T-helper 9 cell (primary cell): ENCODE results near the gene OSTN.
"Not testable (repeated sequence)": the region's sequence is repeated elsewhere in the genome, so short reads cannot be mapped to it uniquely, and the experiment has no call there.

Source experiments
- DNase-seq: peaks from one replicate; pipeline ENCODE4 v3.0.0-alpha.2; 2020
- total RNA-seq, 2 donors: gene quantifications; one replicate each; lab custom pipeline; 2026; lab: John Stamatoyannopoulos, UW

OSTN gene, protein sequence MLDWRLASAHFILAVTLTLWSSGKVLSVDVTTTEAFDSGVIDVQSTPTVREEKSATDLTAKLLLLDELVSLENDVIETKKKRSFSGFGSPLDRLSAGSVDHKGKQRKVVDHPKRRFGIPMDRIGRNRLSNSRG
- total RNA-seq, result 0 reads per million in 2 donors

DNA sequence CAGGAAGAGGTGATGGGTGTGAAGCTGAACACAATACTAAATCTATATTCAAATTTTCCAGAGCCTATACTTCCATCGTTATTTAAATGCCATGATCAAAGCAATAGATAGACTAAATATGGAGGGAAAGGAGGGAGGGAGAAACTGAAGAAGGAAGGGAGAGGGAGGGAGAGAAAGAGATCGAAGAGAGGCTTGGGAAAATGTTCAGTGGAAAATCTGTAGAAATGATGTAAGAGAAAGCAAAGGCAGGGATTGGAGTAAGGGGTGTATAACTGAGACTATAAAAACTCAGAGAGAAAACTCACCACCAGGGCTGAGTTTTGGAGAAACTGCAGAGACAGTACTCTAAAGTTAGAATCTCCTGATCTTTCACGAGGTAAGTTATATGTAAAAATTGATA is at the start of gene OSTN:
Gene OSTN, plus strand, starts transcription at position 310 of the 400 bp plus-strand sequence. CDS start 13,292 bp downstream, outside the sequence.
- DNase-seq, result no peak

DNA sequence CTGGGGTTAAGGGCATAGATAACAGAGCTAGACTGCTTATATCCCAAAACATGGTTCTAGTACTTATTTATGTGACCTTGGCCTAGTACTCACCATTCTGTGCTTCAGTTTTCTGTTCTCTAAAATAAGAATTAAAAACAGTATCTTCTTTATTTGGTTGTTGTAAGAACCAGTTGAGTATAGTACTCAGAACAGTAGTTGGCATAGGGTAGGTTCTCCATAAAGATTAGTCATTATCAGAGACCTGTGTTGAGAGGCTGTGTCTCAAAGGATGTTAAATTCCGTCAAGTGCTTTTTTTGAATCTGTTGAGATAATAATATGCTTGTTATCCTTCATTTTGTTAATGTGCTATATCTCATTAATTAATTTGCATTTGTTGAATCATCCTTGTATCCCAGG is 47.4 kb upstream of the OSTN start:
- no peak for DNase-seq

DNA sequence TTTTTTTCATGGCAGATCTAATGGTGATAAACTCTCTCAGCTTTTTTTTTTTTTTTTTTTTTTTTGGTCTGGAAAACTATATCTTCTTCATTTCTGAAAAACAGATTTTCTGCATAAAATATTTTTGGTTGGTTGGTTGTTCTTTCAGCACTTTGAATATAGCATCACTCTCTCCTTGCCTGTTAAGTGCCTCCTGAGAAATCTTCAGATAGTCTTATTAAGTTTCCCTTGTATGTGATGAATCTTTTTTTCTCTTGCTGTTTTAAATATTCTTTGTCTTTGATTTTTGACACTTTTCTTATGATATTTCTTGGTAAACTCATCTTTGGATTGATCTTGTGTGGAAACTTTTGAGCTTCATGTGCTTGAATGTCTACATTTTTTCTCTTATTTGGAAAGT is 44.2 kb upstream of the OSTN start:
- no peak for DNase-seq

DNA sequence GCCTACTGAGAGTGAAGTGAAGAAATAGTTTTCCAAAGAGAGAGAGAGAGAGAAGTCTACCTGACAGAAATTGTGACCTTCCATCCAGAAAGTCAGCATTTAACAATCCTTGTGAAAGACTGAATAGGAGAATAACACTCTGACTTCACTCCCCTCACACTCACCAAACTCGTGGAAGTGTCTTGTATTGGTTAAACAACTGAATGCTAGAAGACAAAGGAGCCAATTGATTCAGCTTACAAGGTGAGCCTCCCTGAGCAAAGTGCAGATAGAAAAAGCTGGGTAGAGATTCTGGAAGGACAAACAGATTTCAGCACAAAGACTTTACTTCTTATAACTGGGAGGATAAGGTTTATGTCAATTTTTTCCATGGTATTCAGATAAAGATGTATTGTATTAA is 40.8 kb upstream of the OSTN start:
- DNase-seq, result no peak

DNA sequence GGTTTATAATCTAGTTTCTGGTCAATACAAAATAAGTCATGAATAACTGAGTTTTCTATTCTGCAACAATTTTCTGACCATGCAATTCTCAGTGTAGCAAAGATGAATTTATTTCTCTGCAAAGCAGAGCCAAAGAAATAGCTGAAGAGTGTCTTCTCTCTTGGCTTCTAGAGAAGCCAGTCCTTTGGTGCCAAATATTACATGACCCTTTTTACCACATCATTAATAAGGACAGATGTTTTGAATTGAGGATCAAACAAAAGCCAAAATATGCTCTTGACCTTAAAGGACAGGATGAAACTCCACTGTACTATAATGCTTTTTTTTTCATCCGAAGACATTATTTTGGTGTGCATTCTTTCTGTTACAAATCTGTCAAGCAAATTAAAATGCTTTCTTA is 40.2 kb upstream of the OSTN start:
- no peak for DNase-seq

DNA sequence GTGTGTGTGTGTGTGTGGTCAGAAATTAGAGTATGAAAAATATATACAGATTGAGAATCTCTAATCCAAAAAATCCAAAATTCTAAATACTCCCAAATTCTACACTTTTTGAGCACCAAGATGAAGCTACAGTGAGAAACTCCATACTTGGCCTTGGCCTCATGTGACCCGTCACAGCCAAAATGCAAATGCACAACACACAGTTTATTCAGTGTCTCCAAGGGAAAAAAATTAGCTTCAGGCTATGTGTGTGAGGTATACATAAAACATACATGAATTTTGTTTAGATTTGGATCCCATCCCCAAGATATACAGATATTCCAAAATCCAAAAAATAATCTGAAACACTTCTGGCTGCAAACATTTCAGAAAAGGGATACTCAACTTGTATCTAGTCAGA is 33.2 kb upstream of the OSTN start:
- DNase-seq, result no peak

DNA sequence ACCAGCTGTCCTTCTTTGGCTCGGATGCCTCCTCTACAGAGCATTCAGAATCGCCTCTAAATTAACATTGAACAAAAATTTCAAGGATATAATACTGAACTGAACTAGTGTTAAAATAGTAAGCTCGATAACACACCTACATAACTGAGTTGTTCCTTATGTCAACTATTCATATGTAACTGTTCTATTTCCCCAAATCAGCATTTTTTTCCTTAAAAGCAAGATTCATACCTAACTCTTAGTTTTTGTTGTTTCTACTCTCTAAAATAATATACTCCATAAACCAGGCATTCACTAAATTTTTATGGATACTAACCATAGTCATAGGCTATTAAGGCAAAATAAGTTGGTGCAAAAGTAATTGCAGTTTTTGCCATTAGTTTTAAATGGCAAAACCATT is 32.7 kb upstream of the OSTN start:
- no peak for DNase-seq

DNA sequence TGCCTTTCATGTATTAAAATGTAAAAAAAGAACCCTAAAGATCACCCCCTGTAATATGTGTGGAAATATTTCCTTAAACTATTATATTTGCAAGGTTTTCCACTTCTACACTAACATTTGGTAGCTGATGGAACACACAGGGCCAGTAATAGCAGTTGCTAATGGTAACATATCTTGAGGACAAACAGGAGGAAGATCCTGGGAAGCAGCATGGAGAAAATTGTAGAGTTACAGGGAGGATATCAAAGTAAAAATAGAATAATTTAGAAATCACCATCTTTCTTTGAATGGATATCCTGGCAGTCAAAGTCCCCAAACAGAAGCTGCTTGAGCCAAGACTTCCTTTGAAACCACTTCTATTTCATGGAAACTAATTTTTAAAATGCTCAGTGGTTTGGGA is 29.5 kb upstream of the OSTN start:
- DNase-seq, result no peak

DNA sequence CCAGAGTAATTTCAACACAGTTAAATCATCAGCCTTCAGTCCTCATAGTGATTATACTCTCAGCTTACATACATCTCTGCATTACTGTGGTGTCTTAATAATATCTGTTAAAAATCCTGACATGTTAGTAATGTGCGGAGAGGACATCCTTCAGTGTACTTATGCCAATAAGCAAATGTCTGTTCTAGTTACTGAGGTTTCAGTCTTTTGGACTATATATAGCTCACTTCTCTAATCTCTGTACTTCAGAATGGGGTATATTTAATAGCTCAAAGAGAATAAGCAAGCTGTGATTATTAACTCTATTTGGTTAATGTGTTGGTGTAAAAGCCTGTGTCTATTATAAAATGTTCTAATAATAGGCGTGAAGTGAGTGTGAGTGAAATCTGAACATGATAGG is 28.9 kb upstream of the OSTN start:
- no peak for DNase-seq

DNA sequence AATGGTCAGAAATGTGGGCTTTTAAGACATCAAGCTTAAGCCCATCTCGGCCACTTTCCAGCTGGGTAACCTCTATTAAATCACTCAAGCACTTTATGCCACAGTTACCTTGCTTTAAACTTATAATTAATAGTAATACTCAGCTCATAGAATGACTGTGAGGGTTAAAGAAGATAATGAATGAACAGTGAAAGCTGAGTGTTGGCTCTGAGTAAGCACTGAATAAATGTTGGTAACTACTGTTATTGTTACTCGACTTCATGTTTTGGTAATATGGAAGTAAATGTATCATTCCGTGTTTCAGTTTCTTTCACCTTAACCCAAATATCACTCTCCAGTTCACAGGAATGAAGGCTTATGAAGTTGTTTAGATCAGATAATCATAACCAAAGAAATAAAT is 23.9 kb upstream of the OSTN start:
- no peak for DNase-seq

DNA sequence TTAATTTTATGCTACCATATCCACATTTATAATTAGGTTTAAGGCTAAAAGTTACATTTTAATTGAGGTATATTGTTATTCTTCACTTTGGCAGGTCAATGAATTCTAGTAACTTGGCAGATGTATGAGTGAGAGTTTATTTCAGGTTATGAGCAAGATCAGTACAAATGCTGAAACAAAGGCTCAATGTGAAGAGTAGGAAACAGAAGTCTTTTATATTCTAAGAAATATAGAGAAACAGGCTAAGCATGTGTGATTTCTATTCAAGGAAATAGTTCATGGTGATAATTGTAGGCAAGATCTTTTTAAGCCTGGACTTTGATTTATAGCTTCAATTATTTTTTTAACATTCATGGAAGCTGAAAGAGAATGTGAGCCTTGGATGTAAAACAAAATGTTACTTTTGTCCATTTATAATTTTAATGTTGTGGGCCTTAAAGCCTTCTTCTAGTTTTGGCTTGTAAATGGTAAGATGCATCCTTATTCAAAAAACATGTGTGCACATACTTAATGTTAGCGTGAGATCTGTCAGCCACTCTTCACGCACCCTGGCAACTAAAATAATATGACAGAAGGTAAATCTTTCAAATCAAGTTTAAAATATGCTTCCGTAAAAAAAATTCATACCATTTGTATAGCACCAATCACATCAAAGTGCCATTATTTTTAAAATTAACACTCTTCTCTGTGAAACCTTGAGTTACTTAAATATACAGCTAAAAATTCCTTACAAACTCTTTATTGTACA is 22.8 kb upstream of the OSTN start:
- DNase-seq, result no peak

DNA sequence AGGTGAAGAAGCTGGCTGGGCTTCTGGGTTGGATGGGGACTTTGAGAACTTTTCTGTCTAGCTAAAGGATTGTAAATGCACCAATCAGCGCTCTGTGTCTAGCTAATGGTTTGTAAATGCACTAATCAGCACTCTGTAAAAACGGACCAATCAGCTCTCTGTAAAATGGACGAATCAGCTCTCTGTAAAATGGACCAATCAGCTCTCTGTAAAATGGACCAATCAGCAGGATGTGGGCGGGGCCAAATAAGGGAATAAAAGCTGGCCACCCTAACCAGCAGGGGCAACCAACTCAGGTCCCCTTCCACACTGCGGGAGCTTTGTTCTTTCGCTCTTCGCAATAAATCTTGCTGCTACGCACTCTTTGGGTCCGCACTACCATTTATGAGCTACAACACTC is 13.7 kb upstream of the OSTN start:
- DNase-seq, result not testable (repeated sequence)

DNA sequence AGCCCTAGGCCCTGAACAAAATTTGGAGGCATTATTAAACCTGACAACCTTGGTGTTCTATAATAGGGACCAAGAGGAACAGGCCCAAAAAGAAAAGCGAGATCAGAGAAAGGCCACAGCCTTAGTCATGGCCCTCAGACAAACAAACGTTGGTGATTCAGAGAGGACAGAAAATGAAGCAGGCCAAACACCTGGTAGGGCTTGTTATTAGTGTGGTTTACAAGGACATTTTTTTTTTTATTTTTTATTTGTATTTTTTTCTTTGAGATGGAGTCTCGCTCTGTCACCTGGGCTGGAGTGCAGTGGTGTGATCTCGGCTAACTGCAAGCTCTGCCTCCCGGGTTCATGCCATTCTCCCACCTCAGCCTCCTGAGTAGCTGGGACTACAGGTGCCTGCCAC is 10.8 kb upstream of the OSTN start:
- not testable (repeated sequence) for DNase-seq

DNA sequence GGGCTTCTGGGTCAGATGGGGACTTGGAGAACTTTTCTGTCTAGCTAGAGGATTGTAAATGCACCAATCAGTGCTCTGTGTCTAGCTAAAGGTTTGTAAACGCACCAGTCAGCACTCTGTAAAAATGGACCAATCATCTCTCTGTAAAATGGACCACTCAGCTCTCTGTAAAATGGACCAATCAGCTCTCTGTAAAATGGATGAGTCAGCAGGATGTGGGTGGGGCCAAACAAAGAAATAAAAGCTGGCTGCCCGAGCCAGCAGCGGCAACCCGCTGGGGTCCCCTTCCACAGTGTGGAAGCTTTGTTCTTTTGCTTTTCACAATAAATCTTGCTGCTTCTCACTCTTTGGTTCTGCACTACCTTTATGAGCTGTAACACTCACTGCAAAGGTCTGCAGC is 6.8 kb upstream of the OSTN start:
- DNase-seq, result not testable (repeated sequence)

DNA sequence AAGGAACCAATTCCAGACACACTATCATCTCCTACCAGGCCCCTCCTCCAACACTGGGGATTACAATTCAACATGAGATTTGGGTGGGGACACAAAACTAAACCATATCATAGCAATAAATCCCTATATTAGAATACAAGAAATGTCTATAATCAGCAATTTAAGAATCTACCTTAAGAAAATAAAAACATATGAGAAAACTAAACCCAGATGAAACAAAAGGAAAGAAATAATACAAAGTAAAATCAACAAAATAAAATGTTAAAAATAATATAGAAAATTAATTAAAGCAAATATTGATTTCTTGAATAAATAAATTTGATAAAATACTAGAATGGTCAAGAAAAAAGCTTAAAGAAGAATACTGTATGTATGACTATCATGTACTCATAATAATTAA is 6.1 kb upstream of the OSTN start:
- no peak for DNase-seq

DNA sequence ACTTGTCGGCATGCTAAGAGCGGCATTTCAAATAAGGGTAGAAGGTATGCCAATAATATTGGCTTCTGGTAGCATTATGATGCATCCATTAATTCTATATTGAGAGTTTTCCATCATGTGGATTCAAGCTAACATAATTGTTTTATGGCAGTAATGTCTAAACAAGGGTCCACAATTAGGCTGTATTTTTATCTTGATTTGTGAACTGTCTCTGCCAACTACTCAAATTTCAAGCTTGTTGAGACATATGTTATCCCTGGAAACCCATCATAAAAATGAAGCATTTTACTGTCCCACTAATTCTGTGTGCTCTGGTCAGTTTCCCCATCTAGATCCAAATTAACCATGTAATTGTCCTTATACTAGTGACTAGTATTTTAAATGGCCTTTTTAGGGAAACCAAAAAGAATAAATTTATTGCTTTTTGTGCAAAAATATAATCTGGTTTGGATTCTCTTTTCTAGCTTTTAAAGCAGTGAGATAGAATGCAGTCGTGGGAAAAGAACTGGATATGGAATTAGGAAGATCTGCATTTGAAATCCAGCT is 1.2 kb upstream of the OSTN start:
- no peak for DNase-seq

DNA sequence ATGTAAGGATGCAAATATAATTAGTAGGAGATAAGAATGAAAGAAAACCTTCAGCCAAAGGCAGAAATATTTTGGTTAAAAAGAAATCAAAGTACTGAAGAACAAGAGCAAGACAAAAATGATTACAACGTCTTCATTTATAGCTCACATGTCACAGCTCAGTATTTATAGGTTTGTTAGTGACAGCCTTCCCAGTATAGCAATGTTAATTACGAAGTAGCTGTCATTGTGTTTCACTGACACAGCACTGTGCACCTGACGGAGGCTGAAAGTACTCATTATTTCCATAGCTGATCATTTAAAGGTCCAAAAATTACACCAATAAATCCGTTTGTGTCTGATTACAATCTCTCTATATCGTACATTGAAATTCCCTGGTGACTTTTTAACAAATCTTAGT is 561 bp upstream of the OSTN start:
- DNase-seq, result no peak

DNA sequence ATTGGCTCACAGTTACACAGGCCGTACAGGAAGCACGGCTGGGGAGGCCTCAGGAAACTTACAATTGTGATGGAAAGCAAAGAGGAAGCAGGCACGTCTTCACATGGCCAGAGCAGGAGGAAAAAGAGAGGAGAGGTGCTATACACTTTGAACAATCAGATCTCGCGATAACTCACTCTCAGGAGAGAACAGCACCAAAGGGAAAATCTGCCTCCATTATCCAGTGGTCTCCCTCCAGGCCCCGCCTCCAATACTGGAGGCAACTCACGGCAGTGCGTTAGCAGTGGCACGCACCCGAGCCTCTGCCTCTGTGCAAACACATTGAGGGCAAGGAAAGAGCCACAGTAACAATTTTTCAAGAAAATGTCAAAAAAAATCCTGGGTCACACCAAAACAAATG is 11.0 kb downstream of the OSTN start:
- no peak for DNase-seq

DNA sequence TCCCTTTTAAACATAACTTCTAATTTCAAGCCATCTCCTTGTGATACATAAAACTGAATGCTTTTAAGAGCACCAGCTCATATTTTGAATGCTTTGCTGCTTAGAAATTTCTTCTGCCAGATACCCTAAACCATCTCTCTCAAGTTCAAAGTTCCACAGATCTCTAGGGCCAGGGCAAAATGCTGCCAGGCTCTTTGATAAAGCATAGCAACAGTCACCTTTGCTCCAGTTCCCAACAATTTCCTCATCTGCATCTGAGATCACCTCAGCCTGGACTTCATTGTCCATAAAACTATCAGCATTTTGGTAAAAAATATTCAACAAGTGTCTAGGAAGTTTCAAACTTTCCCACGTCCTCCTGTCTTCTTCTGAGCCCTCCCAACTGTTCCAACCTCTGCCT is 17.5 kb downstream of the OSTN start:
- no peak for DNase-seq

DNA sequence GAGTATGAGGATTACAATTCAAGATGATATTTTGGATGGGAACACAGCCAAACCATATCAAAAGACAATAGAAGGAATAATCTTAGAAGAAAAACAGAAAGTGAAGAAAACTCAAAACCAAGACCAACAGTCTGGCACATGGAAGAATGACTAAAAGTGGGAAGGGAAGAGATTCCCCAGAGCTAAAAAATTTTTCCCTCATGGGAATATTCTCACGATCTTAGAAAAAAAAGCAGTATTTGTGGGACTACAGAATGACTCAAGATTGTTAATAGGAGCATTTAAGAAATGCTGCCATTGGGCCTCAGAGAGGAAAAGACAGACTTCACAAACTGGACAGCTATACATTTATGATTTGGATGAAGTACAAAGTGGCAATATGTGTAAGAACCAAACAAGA is 18.3 kb downstream of the OSTN start:
- DNase-seq, result no peak

DNA sequence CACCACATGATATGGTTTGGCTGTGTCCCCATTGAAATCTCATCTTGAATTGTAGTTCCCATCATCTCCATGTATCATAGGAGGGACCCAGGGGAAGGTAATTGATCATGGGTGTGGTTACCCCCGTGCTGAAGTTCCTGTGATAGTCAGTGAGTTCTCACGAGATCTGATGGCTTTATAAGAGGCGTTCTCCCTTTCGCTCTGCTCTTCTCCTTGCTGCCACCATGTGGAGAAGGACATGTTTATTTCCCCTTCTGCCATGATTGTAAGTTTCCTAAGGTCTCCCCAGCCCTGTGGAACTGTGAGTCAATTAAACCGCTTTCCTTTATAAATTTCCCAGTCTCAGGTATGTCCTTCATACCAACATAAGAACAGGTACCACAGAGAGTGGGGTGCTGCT is 21.9 kb downstream of the OSTN start:
- DNase-seq, result no peak

DNA sequence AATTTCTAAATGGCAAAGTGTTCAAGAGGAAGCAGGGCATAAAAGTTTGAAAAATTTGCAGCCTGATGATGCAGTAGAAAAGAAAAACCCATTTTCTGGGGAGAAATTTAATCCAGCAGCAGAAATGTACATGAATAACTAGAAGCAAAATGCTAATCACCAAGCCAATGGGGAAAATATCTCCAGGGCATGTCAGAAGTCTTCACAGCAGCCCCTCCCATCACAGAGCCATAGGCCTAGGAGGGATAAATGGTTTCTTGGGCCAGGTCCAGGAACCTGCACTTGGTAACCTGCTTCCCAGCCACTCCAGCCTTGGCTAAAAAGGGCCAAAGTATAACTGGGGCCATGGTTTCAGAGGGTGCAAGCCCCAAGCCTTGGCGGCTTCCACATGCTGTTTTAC is 22.6 kb downstream of the OSTN start:
- DNase-seq, result no peak

DNA sequence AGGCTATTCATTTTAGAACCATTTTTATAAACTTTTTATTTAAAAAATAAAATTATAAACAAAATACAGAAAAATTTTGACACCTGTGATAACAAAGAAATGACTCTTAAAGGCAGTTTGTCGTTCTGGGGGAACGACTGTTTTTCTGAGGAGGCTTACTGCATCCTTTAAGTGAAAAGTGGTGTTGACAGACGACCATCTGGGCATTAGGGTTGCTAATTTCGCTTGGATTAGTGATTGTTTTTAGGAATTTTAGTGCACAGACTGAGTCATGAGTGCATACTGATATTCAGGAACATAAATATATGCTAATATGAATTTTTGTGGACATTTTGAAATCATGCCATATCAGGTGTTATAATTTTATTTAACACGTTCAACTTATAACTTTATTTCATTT is 28.5 kb downstream of the OSTN start:
- no peak for DNase-seq

DNA sequence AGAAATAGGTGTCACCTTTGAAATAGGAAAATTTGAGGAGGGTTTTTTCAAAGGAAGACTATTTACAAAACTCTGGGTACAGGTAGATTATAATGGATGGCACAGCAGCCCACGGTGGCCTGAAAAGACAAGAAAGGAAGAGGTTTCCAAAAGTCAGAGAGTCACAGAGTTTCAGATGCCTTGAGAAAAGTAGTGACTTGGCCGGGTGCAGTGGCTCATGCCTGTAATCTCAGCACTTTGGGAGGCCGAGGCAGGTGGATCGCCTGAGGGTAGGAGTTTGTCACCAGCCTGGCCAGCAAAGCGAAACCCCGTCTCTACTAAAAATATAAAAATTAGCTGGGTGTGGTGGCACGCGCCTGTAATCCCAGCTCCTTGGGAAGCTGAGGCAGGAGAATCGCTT is 35.2 kb downstream of the OSTN start:
- no peak for DNase-seq
